GOT3 (cell line): ENCODE measurements around the gene ZC3H14.

ENCODE experiments used
- DNase-seq: peaks from one replicate; lab custom pipeline; 2025; ENCODE audit warnings: mixed read lengths; lab: John Stamatoyannopoulos, UW

The ZC3H14 gene

GRCh38 chr14:88551980-88552431, 10.8 kb upstream of the ZC3H14 start:
- no peak for DNase-seq

GRCh38 chr14:88552876-88553275, 10.0 kb upstream of the ZC3H14 start:
- DNase-seq = no peak

- no peak for DNase-seq
Observed at GRCh38 chr14:88553886-88554456, 8.9 kb upstream of the ZC3H14 start.

- DNase-seq = no peak
Observed at GRCh38 chr14:88554457-88555286, 8.2 kb upstream of the ZC3H14 start, which contains the start of gene PTPN21. Gene PTPN21, minus strand, starts transcription at chr14:88555007. Its CDS starts 4,590 bp downstream, at chr14:88550417.

- DNase-seq = no peak
Observed at GRCh38 chr14:88556581-88556980, 6.3 kb upstream of the ZC3H14 start.

- no peak for DNase-seq
Observed at GRCh38 chr14:88559852-88560251, 3.0 kb upstream of the ZC3H14 start.

GRCh38 chr14:88562532-88562830, 356 bp upstream of the ZC3H14 start:
- no peak for DNase-seq

- DNase-seq = no peak
Observed at GRCh38 chr14:88563845-88564244, 1.0 kb downstream of the ZC3H14 start.

GRCh38 chr14:88565427-88565826, 2.6 kb downstream of the ZC3H14 start:
- no peak for DNase-seq

- no peak for DNase-seq
Observed at GRCh38 chr14:88568196-88568595, 5.4 kb downstream of the ZC3H14 start.

GRCh38 chr14:88572117-88572516, 9.3 kb downstream of the ZC3H14 start:
- no peak for DNase-seq

- DNase-seq = no peak
Observed at GRCh38 chr14:88576222-88576621, 13.4 kb downstream of the ZC3H14 start.

- DNase-seq = no peak
Observed at GRCh38 chr14:88584451-88584850, 21.6 kb downstream of the ZC3H14 start.

- DNase-seq = no peak
Observed at GRCh38 chr14:88588081-88588480, 25.2 kb downstream of the ZC3H14 start.

- DNase-seq = no peak
Observed at GRCh38 chr14:88590173-88590572, 27.3 kb downstream of the ZC3H14 start.

- DNase-seq = no peak
Observed at GRCh38 chr14:88592031-88592430, 29.2 kb downstream of the ZC3H14 start.

GRCh38 chr14:88597038-88597437, 34.2 kb downstream of the ZC3H14 start:
- no peak for DNase-seq

- no peak for DNase-seq
Observed at GRCh38 chr14:88597601-88598000, 34.8 kb downstream of the ZC3H14 start.

- no peak for DNase-seq
Observed at GRCh38 chr14:88598097-88598675, 35.3 kb downstream of the ZC3H14 start.

- DNase-seq = no peak
Observed at GRCh38 chr14:88599326-88599725, 36.5 kb downstream of the ZC3H14 start.

- no peak for DNase-seq
Observed at GRCh38 chr14:88599761-88600439, 37.1 kb downstream of the ZC3H14 start.

GRCh38 chr14:88604212-88604611, 41.4 kb downstream of the ZC3H14 start:
- no peak for DNase-seq

GRCh38 chr14:88605594-88605993, 42.8 kb downstream of the ZC3H14 start:
- DNase-seq = no peak
